ENCODE measurements around the gene SLC6A1.
"Not testable (repeated sequence)": the region's sequence is repeated elsewhere in the genome, so short reads cannot be mapped to it uniquely, and the experiment has no call there.

The SLC6A1 gene

GRCh38 chr3:11024181-11024580 lies 31.6 kb downstream of the SLC6A1 start:
- no peak for DNase-seq

GRCh38 chr3:11029948-11030347 lies 37.4 kb downstream of the SLC6A1 start:
- DNase-seq, result no peak

GRCh38 chr3:11033871-11034270 lies 41.3 kb downstream of the SLC6A1 start:
- no peak for DNase-seq

- no peak for DNase-seq
Observed at GRCh38 chr3:11034309-11034985, 41.9 kb downstream of the SLC6A1 start.

- DNase-seq, result no peak
Observed at GRCh38 chr3:11035757-11036505, 43.4 kb downstream of the SLC6A1 start.

- no peak for DNase-seq
Observed at GRCh38 chr3:11037241-11037873, 44.8 kb downstream of the SLC6A1 start.

DNA sequence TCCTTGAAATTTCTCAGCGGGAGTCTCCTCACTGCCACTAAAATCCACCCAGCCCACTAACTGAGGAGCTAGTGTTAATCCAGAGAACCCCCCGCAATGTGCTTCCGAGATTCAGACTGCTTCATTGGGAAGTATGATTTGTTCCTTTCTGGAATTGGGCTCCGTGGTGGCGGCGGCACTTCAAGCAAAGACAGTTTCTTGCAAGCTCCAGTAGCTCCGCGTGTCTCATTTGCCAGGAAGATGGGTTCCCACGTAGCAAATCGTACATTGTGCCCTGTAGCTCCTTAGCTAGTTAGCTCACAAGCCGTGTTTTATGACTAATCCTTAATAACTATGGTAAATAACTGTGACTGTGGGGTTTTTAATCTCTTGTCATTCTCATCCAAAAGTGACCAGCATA lies 45.4 kb downstream of the SLC6A1 start:
- DNase-seq, result no peak

GRCh38 chr3:11045536-11045935 lies 53.0 kb downstream of the SLC6A1 start:
- DNase-seq, result no peak

- no peak for DNase-seq
Observed at GRCh38 chr3:11047500-11047899, 55.0 kb downstream of the SLC6A1 start.

- no peak for DNase-seq
Observed at GRCh38 chr3:11050666-11051323, 58.2 kb downstream of the SLC6A1 start.

DNA sequence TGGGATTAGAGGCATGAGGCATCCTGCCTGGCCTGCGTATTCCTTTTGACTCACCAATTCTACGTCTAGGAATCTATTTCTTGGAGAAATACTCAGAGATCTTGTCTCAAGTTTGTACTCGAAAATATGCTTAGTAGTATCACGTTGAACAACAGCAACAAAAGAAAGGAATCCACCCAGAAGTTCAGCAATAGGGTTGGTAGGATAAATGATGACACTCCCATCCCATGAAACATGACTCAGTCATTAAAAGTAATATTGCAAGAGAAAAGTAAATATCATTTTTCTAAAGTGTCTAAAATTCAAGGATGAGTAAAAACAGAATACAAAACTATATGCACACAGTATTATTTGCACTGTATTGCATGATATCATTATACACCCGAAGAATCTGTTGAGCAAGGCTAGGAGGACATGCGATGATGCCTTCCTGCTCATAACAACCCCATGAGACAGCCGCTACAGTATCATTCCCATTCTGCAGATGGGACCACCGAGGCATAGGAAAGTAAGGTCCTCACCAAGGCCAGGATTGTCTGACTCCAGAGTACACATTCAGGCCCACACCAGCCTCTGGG lies 61.5 kb downstream of the SLC6A1 start:
- no peak for DNase-seq

DNA sequence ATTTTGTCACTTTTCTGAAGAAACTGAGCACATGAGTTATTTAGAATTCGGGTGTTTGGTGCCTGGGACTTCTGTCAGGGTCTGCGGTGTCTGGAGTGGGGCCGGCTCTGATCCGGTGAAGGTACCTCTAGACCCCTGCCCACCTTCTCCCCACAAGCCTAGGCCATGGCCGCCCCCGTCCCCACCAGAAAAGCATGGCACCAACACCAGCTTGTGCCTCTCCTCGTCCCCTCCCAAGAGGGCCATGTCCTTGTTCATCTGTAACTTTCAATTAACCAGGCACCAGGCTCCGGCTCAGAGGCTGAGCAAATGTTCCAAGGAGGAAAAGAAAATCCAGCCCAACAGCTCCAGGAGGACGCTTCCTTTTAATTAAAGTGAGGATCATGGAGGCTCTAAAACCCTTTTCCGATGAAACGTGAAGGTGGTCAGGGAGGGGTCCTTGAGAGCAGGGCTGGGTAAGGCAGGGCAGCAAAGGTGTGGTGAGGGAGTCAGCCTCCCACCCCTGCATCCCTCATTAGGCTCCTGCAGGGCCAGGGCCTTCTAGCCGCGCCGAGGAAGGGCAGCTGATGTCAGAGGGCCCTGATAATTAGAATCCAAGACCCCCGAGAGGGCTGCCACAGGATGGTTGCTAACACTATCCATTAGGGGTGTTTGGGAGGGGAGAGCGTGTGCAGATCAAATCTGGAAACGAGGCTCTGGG lies 62.3 kb downstream of the SLC6A1 start:
- DNase-seq, result no peak

- no peak for DNase-seq
Observed at GRCh38 chr3:11055496-11055895, 62.9 kb downstream of the SLC6A1 start.

DNA sequence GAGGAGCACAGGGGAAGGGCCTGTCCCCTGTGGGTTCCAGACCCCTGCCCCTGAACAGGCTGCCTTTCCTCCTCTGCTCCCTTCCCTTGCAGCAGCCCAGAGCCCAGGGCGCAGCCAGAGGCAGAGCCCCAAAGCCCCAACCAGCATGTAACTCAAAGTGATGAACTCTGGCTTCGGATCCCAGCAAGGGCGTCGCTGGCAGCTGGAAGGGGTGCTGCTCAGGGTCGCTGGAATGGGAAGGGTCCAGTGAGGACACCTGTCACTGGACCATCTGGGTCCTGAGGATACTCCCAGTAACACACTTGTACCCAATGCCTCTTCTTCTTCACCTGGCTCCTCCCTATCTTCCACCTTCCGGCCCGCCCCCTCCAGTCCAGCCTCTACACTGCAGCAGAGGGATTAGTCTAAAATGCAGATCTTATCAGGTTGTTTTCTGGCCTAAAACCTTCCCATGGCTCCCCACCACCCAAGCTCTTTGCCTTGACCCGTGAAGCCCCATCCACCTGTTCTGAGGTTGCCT lies 64.0 kb downstream of the SLC6A1 start:
- DNase-seq, result no peak

GRCh38 chr3:11057655-11058054 lies 65.1 kb downstream of the SLC6A1 start:
- no peak for DNase-seq

DNA sequence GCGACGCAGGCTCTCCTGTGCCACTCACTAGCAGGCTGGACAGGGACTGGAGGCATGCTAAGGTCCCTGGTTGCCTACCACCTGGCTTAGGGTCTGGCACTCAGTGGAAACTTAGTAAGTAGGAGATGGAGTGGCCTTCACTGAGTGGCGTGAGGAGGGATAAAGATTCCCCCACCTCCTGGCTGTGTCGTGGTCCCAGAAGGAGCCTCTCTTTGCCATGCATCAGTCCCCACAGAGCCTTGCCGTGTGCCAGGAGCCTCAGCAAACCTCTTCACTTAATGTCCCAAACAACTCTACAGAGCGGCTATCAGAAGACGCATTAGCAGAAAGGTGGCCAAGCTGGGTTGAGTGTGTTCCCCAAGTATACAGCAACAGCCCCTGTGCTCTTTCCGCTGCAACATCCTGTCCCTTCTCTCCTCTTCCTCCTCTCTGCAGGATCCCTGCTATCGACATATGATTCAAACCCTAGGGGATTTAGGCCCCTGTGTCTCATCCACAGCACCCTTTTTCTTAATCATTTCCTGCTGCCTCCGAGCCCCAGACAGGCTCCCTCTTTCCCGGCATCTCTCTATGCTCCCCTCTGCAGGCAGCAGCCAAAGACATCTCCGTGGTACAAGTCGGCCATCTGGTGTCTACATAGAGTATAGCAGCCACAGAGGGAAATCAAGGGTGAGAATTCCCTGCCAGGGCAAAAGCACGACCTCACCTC lies 66.7 kb downstream of the SLC6A1 start:
- no peak for DNase-seq

- DNase-seq, result no peak
Observed at GRCh38 chr3:11059799-11060115, 67.2 kb downstream of the SLC6A1 start.

GRCh38 chr3:11060500-11061251 lies 68.1 kb downstream of the SLC6A1 start:
- DNase-seq, result peak; percentile 23

GRCh38 chr3:11061268-11061871 lies 68.8 kb downstream of the SLC6A1 start:
- not testable (repeated sequence) for DNase-seq

- no peak for DNase-seq
Observed at GRCh38 chr3:11062704-11063103, 70.2 kb downstream of the SLC6A1 start.
